ENCODE data around the gene F10. TPM values are rescaled to one million over a fixed set of nuclear protein-coding genes. Genes with fewer than 3 reads are reported as not detected.

The F10 gene
- total and polyA plus RNA-seq, 2 donors (not counting 1 experiment from before 2014, with no cell fraction given), result not detected

GRCh38 chr13:113143466-113144254 lies 21.1 kb downstream of the F10 start:
- Histone ChIP-seq H2AFZ (ENCODE audit: insufficient read depth, low read depth, low read length, poor library complexity, severe bottlenecking) (no peak overlapping the region), H3K9ac (ENCODE audit: low read length) (no peak overlapping the region), H3K36me3 (replicated peaks in 1 of 2; ENCODE audit: control extremely low read depth in 1 of 2, control insufficient read depth in 1 of 2, extremely low read depth in 1 of 2, insufficient read depth in 2 of 2, low read length in 1 of 2) (no peaks in the 10 kb centered on the region), H3K79me2 (ENCODE audit: control insufficient read depth, insufficient read depth, low read length) (no peaks in the 10 kb centered on the region), H3K27me3 (replicated peaks in 1 of 4; ENCODE audit: control extremely low read depth in 1 of 4, control insufficient read depth in 3 of 4, insufficient read depth in 4 of 4, low read length in 3 of 4) (peaks cover 0 to 7% (median 0%) of the 10 kb centered on the region in 4 experiments), H3K9me3 (ENCODE audit: control extremely low read depth in 1 of 3, control insufficient read depth in 2 of 3, insufficient read depth in 1 of 3, low read length in 2 of 3) (peaks cover 0 to 8% (median 0%) of the 10 kb centered on the region in 3 donors), H3K4me1 (ENCODE audit: control insufficient read depth in 2 of 2, insufficient read depth in 2 of 2, low read length in 2 of 2) (no peaks in the 10 kb centered on the region), H3K27ac (ENCODE audit: low read length in 2 of 2) (no peak overlapping the region), H3K4me3 (ENCODE audit: control extremely low read depth in 1 of 5, extremely low read depth in 1 of 5, insufficient read depth in 1 of 5, low read depth in 2 of 5, low read length in 4 of 5) (no peak overlapping the region), H4K20me1 (ENCODE audit: control insufficient read depth, insufficient read depth, low read length, poor library complexity, severe bottlenecking) (no peaks in the 10 kb centered on the region), H3K4me2 (replicated peaks; ENCODE audit: low read depth, low read length, poor library complexity, severe bottlenecking) (no peak overlapping the region)
- intact Hi-C loops (cut with micrococcal nuclease), result no loop called here
- 92% methylated on average over 37 of the region's 39 CpGs for WGBS (ENCODE audit: insufficient coverage)
- no peak for TF ChIP-seq EZH2 (IDR thresholded peaks at IDR 0.05; ENCODE audit: borderline replicate concordance, insufficient read depth, low read depth, low read length, poor library complexity, severe bottlenecking)
- no peak for TF ChIP-seq CTCF (IDR thresholded peaks at IDR 0.05)
- Mint-ChIP-seq H3K4me3 (no peak overlapping the region), H3K27me3 (peaks cover 17% of the 10 kb centered on the region), H3K27ac (no peak overlapping the region), H3K4me1 (no peaks in the 10 kb centered on the region), H3K9me3 (ENCODE audit: insufficient read depth) (no peaks in the 10 kb centered on the region)
- DNase-seq, result no peak
- ATAC-seq (ENCODE audit: low read depth), result no peak
- POLR2A ChIA-PET, result no interaction called here
- CTCF ChIA-PET, result no interaction called here

- intact Hi-C loops (cut with micrococcal nuclease), result no loop called here
- no peak for TF ChIP-seq CTCF (IDR thresholded peaks at IDR 0.05)
- TF ChIP-seq EZH2 (IDR thresholded peaks at IDR 0.05; ENCODE audit: borderline replicate concordance, insufficient read depth, low read depth, low read length, poor library complexity, severe bottlenecking), result no peak
- no peaks in the 10 kb centered on the region for H3K36me3 ChIP-seq (replicated peaks in 1 of 2; ENCODE audit: control extremely low read depth in 1 of 2, control insufficient read depth in 1 of 2, extremely low read depth in 1 of 2, insufficient read depth in 2 of 2, low read length in 1 of 2)
- H4K20me1 ChIP-seq (ENCODE audit: control insufficient read depth, insufficient read depth, low read length, poor library complexity, severe bottlenecking), result no peaks in the 10 kb centered on the region
- H3K4me3 ChIP-seq (ENCODE audit: control extremely low read depth in 1 of 5, extremely low read depth in 1 of 5, insufficient read depth in 1 of 5, low read depth in 2 of 5, low read length in 4 of 5), result no peak overlapping the region
- H3K79me2 ChIP-seq (ENCODE audit: control insufficient read depth, insufficient read depth, low read length), result no peaks in the 10 kb centered on the region
- no peak overlapping the region for H3K27ac ChIP-seq (ENCODE audit: low read length in 2 of 2)
- no peak overlapping the region for H3K9ac ChIP-seq (ENCODE audit: low read length)
- ATAC-seq (ENCODE audit: low read depth) (no peak), DNase-seq (no peak)
- 86% methylated on average over 2 of the region's 12 CpGs for WGBS (ENCODE audit: insufficient coverage)
- CTCF ChIA-PET, result no interaction called here
- peaks cover 0 to 7% (median 0%) of the 10 kb centered on the region in 4 experiments for H3K27me3 ChIP-seq (replicated peaks in 1 of 4; ENCODE audit: control extremely low read depth in 1 of 4, control insufficient read depth in 3 of 4, insufficient read depth in 4 of 4, low read length in 3 of 4)
- no peaks in the 10 kb centered on the region for H3K4me1 ChIP-seq (ENCODE audit: control insufficient read depth in 2 of 2, insufficient read depth in 2 of 2, low read length in 2 of 2)
- H3K4me3 Mint-ChIP-seq, result no peak overlapping the region
- H3K9me3 ChIP-seq (ENCODE audit: control extremely low read depth in 1 of 3, control insufficient read depth in 2 of 3, insufficient read depth in 1 of 3, low read length in 2 of 3), result peaks cover 0 to 8% (median 0%) of the 10 kb centered on the region in 3 donors
- H3K4me2 ChIP-seq (replicated peaks; ENCODE audit: low read depth, low read length, poor library complexity, severe bottlenecking), result no peak overlapping the region
- H3K27me3 Mint-ChIP-seq, result peaks cover 13% of the 10 kb centered on the region
- no peaks in the 10 kb centered on the region for H3K9me3 Mint-ChIP-seq (ENCODE audit: insufficient read depth)
- POLR2A ChIA-PET, result no interaction called here
- H3K4me1 Mint-ChIP-seq, result no peaks in the 10 kb centered on the region
- no peak overlapping the region for H3K27ac Mint-ChIP-seq
- H2AFZ ChIP-seq (ENCODE audit: insufficient read depth, low read depth, low read length, poor library complexity, severe bottlenecking), result no peak overlapping the region
These were observed 21.6 kb downstream of the F10 start for GRCh38 chr13:113144255-113144629.
